GM12892 (cell line): Measurements from ENCODE around the gene SLC26A4.

Experiments
- POLR2A ChIP-seq: IDR thresholded peaks from 2 replicates; pipeline ENCODE4 v1.6.1; 2011; ENCODE audit warnings: low read depth, low read length, control low read depth
- POLR2AphosphoS5 ChIP-seq: IDR thresholded peaks from 2 replicates; pipeline ENCODE4 v1.6.1; 2011; ENCODE audit warnings: low read depth, low read length, control low read depth
- TAF1 ChIP-seq: IDR thresholded peaks from 2 replicates; pipeline ENCODE4 v1.6.1; 2011; ENCODE audit warnings: low read depth, mild to moderate bottlenecking, control low read depth, low read length, borderline replicate concordance

- TF ChIP-seq TAF1 = no peak
- no peak for TF ChIP-seq POLR2AphosphoS5
- no peak for TF ChIP-seq POLR2A
Measured at GRCh38 chr7:107663196-107663595, 2.6 kb downstream of the SLC26A4 start.
